GM12873 (cell line): ENCODE measurements around the gene FBLN5.

Experiments used
- TF ChIP-seq, protein P1 (sequence below): IDR thresholded peaks from 2 replicates; pipeline ENCODE4 v1.5.1; 2012; ENCODE audit warnings: low read depth, mild to moderate bottlenecking, moderate library complexity, low read length, control low read depth; ENCODE audit not compliant: insufficient read depth; ENCODE audit errors: missing control alignments

FBLN5 gene

DNA sequence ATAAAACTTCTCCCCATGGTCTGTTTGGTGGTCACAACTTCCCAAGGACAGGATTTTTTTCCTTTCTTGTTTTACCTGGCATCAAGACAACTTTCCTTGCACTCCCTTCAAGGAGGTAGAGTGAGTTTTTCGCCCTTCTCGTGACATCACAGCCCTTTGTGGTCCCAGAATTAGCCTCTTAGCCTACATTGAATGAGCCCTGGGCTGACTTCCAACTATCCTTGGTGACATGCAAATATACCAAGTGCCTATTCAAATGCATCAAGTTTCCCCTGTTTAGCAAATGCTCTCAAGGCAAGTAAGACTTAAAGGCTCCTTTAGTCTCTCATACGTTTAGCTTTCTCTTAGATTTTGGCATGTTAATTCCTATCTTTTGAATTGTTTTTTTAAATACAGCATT, 116.7 kb downstream of the FBLN5 start:
- TF ChIP-seq, protein P1, sequence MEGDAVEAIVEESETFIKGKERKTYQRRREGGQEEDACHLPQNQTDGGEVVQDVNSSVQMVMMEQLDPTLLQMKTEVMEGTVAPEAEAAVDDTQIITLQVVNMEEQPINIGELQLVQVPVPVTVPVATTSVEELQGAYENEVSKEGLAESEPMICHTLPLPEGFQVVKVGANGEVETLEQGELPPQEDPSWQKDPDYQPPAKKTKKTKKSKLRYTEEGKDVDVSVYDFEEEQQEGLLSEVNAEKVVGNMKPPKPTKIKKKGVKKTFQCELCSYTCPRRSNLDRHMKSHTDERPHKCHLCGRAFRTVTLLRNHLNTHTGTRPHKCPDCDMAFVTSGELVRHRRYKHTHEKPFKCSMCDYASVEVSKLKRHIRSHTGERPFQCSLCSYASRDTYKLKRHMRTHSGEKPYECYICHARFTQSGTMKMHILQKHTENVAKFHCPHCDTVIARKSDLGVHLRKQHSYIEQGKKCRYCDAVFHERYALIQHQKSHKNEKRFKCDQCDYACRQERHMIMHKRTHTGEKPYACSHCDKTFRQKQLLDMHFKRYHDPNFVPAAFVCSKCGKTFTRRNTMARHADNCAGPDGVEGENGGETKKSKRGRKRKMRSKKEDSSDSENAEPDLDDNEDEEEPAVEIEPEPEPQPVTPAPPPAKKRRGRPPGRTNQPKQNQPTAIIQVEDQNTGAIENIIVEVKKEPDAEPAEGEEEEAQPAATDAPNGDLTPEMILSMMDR = no peak

- TF ChIP-seq, protein P1 = no peak
These were observed 118.0 kb downstream of the FBLN5 start for GRCh38 chr14:91829511-91829910.

DNA sequence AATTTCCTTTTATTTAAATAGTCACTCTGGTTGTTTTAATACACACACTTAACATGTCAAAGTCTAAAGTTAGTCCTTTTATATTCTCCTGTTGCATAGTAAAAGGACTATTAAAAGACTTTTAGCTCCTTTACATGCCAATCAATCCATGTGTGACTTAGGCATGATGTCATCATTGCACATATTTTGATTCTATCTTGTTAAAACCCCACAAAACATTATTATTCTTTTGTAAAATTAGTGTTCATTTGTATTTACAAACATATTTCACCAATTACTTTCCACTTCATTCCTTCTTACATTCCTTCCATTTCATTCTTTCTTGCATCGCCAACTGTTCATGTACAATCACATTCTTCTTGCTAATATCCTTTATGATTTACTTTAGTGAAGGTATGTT, 119.7 kb downstream of the FBLN5 start:
- TF ChIP-seq, protein P1 = no peak
